Mesenteric fat pad (tissue), 1 donor: ENCODE results near the gene TNFRSF11A. TPM values are rescaled to one million over a fixed set of nuclear protein-coding genes. Genes with fewer than 3 reads are reported as not detected.
A peak's percentile ranks its signal among the peaks of the same experiment; 100 is the strongest.

Source experiments
- DNase-seq: peaks from one replicate; pipeline ENCODE4 v3.0.0-alpha.2; 2020; ENCODE audit warnings: low spot score
- total RNA-seq: library from RNA; stranded (reverse); fragmentation: NEBNext Ultra II Directional; extraction: Animal tissue kit (Norgen Biotek cat#: 25700); gene quantifications from one replicate; pipeline ENCODE4 v1.2.1, GENCODE V29; 2021
- donor health status: DM: yes; HTN: yes; CAD: no.

The TNFRSF11A gene
- total RNA-seq, 1 donor from 2014 or later: 17.1 TPM

DNA sequence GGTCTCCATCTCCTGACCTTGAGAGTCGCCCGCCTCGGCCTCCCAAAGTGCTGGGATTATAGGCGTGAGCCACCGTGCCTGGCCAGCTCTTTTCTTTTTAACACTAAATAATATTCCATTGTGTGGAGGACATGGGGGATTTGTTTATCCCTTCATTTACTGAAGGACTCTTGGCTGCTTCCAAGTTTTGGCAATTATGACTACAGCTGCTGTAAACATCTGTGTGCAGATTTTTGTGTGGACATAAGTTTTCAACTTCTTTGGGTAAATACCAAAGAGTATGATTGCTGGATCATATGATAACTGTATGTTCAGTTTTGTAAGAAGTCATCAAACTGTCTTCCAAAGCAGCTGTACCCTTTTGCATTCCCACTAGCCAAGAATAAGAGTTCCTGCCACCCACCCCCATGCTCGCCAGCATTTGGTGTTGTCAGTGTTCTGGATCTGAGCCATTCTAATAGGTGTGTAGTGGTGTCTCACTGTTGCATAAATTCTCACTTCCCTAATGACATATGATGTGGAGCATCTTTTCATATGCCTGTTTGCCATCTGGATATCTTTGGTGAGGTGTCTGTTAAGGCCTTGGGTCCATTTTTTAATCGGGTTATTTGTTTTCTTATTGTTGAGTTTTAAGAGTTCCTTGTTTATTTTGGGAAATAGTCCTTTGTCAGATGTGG is 52.2 kb downstream of the TNFRSF11A start:
- no peak for DNase-seq

DNA sequence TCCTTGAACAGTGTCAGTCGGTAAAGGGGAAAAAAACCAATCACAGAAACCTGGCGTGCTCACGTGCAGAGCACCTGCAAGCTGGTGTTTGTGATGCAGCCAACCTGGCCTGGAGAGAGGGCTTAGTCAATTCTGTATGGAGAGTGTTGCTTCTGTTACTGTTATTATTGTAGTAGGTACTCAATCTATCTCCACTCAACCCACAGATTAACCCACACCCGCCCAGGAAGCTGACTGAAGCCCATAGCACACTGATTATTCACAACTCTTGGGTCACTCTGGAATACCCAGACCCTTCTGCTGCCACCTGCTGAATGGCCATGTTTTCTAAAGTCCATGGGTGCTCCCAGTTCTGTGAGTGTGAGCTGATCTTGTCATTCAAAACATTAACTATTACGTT is 53.9 kb downstream of the TNFRSF11A start:
- no peak for DNase-seq

DNA sequence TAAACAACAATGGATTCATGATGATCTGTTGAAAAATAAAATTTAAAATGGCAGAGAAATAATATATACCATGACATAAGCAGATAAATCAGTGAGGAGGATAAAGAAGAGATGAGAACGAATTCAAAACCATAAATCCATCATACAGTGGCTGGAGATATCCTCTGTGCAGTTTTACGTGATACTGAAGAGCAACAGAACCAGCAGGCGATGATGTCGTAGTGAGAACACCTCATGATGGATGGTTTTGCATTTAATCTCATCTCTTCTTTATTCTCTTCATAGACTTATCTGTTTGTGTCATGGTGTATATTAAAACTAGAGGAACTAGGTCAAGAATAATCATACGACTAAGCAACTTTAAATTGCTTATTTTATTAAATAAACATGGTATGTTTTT is 56.3 kb downstream of the TNFRSF11A start:
- no peak for DNase-seq

DNA sequence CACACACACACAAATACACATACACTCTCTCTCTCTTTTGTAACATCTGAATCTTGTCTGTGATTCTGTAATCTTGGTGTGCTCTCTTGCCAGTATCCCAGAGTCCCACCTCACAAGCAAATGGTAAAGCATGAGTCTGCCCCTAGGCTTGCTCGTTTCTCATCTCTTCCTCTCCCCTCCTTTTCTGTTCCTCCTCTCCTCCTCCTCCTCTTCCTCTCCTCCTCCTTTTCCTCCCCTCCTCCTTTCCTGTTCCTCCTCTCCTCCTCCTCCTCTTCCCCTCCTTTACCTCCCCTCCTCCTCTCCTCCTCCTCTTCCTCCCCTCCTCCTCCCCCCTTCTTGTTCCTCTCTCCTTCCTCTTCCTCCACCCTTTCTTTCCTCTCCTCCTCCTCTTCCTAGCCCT is 59.0 kb downstream of the TNFRSF11A start:
- DNase-seq: no peak

DNA sequence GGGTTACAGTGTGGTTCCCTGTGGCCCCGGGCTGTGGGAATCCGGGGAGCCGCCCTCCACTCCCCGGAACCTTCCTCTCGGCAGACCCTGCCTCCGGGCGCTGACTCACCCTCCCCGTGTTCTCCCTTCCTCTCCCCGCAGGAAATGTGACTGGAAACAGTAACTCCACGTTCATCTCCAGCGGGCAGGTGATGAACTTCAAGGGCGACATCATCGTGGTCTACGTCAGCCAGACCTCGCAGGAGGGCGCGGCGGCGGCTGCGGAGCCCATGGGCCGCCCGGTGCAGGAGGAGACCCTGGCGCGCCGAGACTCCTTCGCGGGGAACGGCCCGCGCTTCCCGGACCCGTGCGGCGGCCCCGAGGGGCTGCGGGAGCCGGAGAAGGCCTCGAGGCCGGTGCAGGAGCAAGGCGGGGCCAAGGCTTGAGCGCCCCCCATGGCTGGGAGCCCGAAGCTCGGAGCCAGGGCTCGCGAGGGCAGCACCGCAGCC is 59.5 kb downstream of the TNFRSF11A start:
- no peak for DNase-seq

DNA sequence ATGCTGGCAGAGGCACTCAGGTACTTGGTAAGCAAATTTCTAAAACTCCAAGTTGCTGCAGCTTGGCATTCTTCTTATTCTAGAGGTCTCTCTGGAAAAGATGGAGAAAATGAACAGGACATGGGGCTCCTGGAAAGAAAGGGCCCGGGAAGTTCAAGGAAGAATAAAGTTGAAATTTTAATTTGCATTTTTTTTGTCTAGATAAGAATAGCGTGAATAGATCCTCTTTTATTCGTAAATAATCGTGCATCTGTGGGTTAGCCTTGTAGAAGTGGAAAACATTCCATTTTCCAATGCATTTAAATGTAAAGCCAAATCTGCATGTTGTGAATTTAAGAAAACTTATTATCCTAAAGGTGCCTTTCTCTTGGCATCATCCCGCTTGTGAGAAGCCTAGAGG is 61.0 kb downstream of the TNFRSF11A start:
- DNase-seq: no peak

DNA sequence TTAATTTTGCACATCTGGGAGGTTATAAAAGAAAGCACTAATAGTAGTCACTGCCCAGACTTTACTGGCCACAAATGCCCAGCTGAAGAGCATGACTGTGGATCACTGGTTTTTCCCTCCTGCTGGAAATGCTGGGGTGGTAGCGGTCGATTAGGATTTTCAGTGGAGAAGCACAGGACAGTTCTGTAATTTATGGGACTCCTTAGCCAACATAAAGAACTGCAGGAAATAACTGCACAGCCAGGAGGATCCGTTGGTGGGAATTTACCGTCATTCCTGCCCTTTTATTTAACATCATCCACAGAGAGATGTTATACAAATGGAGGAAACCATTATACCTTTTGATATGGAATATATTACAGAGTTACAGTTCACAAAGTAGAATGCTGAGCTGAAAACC is 61.5 kb downstream of the TNFRSF11A start:
- no peak for DNase-seq

DNA sequence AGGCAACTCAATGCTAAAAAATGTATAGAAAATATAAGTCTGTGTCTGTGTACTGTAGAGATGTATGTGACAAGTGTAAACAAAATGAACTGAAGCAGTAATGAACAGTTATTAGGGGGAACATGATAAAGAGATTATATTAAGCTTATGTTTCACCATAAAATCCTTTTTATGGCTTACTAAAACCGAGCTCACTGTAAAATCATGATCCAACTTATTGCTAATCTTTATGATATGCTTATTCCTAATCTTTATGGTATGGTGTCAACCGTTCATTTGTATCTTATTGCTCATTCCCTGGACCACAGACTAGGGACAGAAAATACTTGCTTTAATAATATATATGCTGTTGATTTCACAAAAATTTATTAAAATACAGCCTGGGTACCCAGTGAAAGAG is 62.1 kb downstream of the TNFRSF11A start:
- no peak for DNase-seq

DNA sequence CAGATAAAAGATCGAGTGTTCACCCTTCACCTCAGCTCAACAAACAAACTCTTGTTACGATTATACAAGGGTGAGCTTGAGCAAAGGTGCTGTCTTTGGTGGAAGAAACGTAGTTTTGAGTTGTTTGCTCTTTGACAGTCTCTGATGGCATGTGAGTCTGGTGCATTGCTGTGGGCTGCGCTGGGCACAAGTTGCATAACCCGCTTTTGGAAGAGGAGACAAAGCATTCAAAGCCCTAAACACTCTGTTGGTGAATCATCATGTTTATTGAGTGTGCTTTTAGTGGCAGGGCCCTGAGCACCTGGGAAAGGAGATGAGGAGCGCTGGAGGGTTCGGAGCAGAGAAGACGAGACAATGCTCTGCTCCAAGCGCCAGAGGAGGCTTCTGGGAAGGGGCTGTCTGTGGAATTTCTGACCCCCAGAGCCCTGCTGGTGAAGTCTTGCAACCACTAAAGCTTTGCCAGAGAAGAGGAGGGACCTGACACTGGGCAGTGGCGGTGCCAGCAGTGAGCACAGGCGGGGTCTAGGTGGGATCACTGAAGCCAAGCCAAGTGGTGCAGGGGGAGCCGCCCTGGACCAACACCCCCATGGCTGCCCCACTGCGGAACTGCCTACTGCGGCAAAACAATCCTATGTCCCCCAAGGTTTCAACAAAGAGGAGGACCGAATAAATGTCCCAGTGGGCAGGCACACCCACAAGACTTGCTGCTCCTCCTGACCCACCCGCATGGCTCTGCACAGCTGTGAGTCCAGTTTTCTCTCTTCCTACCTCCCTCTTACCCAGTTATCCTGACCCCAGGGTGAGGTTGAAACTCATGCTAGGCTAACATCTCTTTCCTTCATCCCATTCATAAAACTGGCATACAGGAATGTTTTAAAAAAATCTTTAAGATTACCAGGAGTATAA is 64.0 kb downstream of the TNFRSF11A start:
- DNase-seq: peak; percentile 69

DNA sequence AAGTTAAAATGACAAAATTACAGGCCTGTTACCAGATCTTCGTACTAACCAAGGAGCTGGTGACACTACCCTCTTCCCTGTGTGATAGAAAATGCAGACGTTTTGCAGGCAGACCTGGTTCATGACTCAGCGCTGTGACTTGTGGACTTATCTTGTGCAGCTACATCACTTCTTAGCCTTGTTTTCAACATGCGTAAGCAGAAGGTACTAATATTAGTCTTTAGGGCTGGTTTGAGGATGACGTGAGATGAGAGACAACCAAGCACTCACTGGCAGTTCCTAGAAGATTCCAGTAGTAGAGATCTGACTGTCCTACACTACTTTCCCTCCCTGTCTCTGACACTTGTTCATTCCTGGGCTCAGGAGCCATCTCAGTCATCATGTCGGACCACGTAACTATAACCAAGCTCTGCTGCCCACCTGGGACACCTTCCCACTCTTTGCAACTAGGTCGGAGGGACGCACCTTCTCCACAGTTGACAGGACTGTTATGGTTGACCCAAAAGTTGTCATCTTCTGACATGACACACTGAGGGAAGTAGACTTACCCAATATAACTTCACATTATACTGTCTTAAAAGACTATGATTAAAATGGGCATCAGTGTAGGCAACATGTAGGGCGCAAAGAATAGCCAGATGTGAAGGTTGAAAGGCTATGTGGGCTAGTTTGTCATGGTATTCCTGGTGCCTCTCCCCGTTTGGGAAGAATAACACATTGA is 64.8 kb downstream of the TNFRSF11A start:
- DNase-seq: no peak

DNA sequence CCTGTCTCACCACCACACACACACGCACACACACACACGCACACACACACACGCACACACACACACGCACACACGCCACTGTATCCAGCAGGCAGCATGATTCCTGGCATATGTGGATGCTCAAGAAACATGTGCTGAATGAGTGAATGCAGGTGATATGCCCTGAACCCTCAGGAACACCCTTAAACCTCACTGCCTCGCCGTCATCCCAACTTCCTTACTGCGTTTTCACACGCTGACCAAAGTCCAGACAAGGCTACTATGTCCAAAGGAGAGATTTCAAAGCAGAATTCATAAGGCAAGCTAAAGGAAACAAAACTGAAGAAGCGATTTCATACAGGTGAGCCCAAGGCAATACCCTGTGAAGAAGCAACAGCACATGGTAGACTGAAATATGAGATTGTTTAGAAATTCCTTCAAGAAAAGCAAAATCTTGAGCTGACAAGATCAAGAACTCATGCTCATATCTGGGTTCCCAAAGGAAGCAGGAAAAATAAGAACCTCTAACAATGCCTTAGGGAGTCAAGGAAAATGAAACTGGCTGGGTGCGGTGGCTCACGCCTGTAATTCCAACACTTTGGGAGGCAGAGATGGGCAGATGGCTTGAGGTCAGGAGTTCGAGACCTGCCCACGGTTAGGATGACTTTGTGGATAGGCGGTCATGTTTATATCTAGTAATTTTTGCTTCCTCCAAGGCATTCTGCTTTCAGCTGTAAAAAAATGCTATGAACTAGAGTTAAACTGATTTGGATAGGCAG is 69.1 kb downstream of the TNFRSF11A start:
- DNase-seq: no peak

DNA sequence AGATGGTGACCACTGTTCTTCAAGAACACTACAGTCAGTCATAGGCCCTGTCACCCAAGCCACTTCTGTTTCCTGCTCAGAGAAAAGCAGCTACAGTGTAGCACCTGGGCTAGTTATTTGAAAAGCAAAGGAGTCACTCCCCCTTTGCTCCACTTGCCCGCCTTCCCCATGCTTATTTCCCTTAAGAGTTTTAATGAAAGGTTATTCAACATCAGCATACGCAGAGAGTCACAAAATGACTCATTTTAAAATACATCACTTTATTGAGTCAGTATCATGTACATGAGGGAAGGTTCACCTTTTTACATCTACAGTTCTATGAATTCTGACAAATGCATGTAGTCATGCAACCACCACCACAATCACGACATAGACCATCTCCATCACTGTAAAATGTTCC is 71.3 kb downstream of the TNFRSF11A start:
- DNase-seq: no peak

DNA sequence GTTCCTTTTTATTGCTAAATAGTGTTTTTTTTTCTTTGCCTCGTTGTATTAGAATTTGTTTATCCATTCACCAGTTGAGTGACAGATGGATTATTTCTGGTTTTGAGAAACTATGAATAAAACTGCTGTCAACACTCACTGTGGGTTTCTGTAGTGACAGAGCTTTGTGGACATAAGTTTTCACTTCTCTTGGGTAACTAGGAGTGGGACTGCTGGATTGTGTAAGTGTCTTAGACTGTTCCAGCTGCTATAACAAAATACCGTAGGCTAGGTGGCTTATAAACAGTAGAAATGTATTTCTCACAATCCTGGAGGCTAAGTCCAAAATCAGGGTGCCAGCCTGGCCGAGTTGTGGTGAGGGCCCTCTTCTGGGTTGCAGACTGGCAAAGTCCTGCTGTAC is 71.9 kb downstream of the TNFRSF11A start:
- no peak for DNase-seq

DNA sequence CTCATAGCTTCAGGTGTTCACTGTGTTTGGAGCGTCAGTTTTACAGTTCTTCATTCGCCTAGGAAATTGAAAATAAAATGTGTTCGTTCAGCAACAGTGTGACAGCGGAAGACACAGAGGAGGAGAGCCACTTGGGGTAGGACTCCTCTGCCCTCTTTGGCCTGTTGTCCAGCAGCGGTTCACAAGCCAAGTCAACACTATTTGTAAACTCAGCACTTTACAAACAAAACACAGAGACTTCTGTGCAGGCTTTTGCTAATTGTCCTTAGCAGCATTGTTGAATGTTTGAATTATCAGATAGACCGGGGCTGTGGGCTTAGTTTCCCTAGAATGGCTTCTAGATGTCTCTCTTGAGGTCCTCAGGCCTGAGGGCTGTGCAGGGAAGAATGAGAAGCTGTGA is 73.2 kb downstream of the TNFRSF11A start:
- DNase-seq: no peak

DNA sequence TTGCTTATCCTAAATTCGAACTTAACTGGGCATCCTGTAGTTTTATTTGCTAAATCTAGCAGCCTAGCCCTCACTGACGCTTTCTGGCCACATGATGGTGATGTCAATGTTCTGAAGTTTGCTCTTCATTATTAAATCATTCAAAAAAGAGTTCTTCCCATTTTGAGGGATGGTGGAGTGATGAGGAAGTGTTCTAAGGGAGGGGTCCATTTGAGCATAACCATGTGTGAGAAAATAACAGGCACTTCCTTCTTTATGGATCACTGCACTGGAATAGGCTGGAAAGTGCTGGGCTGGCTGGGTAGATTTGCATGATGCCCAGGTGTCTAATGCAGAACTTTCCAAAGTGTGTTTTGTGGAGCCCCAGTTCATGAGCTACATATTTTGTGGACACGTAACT is 74.2 kb downstream of the TNFRSF11A start:
- DNase-seq: no peak

DNA sequence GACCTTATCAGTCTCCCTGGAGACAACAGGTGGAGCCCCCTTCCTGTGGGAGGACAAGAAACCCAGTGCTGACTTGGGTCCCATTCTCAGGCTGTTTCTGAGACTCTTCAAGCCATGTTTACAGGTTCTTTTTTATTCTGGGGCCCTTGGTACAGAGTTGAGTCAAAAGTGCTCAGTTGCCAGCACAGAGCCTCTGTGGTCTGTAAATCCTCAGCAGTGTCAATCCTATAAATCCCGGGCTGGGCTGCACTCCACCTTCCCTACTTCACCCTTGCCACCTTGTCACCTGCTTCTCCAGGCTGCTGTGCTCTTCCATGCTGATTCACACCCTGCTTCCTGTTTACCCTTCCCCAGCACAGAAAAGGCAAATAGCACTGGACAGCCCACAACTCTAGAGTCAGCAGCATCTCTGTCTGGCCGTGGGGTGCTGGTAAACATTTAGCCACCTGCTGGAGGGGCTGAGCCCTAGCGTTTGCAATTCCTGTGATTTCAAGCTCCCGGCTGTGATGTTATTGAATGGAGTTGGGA is 74.7 kb downstream of the TNFRSF11A start:
- no peak for DNase-seq

DNA sequence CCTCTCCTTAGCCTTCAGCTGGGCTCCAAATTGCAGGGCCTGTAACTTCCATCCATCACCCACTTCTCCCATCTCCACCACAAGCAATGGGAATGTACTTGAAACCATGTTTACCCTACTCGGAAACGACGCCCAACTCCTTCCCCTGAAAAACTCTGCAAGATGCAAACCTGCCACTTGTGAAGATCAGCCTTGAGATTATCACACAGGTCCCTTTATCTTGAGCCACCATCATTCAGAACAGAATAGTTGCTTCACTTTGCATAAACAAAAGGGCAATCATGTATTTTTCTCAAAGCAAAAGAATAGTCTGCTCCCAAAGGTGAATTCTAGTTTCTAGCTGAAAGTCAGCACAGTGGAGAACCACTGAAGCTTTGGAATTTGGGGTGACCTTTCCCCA is 75.8 kb downstream of the TNFRSF11A start:
- DNase-seq: no peak

DNA sequence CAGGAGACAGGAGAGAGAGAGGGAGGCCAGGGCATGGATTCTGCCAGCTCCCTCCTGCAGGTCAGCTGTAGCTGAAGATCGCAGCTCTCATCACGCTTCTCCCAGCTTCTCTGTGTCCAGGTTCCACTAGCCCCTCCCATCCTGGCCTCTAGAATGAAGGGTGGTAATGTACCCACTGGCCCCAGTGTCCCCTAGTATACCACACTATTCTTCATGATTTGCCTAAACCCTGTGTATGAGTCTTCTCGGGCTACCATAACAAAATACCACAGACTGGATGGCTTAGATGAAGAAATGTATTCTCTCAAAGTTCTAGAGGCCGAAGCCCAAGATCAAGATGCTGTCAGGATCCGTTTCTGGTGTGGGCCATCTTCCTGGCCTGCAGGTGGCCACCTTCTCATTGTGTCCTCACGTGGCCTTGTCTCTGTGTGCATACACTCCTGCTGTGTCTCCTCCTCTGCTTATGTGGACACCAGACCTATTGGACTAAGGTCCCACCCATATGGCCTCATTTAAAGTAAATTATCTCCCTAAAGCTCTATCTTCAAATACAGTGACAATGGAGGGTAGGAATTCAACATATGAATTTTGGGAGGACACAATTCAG is 77.3 kb downstream of the TNFRSF11A start:
- no peak for DNase-seq

DNA sequence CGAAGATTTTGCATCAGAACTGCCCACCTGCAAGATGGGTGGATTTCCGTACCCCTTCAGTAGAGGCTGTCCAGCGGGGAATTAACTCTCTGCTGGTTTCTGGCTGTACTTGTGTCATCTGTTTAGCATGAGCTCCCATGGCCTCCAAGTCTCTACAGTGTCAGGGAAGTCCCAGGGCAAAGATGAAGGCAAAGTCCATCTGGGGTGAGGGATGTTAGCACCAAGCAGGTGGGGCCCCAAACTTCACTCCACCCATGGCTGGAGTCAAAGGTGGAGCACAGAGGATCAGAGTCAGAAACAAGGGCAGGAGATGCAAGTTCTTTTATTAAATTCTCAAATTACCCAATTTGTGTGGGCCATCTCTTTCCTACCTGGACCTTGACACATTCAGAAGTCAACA is 78.0 kb downstream of the TNFRSF11A start:
- no peak for DNase-seq

DNA sequence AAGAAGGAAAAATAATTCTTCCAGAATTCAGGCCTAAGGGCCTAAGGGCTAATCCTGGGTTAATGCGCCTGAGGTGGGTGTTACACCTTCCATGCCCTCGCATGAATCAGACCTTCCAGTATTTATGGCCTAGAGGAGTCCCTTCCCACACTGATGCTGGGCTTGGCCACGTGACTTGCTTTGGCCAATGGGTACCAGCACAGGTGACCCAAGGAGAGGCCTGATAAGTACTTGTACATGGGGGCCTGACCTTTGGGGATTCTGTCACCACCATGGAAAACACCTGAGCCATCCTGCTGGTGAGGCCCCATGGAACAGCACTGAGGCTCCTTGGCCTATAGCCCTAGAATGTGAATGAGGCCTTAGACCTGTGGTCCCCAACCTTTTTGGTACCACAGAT is 79.8 kb downstream of the TNFRSF11A start:
- DNase-seq: no peak

DNA sequence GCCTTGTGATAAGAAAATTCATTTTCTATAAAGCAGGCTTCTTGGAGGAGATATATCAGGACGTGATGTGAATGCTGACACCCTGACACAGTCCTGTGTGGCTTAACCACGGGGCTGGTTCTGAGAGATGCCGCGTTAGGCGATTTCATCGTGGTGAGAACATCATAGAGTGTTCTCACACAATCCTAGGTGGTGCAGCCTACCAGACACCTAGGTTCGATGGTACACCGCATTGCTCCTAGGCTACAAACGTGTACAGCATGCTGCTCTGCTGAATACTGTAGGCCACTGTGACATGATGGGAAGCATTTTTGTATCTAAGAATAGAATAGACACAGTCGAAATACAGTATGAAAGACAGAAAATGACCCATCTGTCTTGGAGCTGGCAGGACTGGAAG is 82.5 kb downstream of the TNFRSF11A start:
- DNase-seq: no peak
